ENCODE measurements around the gene CSE1L.
"Not testable (repeated sequence)": the region's sequence is repeated elsewhere in the genome, so short reads cannot be mapped to it uniquely, and the experiment has no call there.

The CSE1L gene

DNA sequence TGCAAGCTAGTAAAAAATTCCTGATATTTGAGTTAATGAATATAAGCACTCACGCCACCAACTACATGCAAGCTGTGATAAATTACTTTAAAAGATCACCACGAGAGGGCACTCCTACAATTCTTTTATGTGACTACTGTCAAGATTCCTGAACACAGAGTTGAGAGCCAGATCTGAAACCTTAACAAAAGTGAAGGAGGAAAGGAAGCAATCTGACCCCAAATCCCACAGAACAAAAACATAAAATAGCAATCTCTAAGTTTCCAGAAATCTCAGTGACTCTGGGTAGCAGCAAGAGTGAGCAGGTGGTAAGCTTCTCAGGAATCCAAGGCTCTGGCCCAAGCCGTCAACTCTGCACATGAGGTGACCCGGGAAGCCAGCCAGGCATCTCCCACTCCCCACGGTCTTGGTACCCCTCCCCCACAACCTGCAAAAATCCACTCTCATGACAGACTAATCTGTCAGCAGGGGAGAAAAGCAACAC is 86.9 kb downstream of the CSE1L start:
- DNase-seq (ENCODE audit: low spot score): peak; percentile 93

DNA sequence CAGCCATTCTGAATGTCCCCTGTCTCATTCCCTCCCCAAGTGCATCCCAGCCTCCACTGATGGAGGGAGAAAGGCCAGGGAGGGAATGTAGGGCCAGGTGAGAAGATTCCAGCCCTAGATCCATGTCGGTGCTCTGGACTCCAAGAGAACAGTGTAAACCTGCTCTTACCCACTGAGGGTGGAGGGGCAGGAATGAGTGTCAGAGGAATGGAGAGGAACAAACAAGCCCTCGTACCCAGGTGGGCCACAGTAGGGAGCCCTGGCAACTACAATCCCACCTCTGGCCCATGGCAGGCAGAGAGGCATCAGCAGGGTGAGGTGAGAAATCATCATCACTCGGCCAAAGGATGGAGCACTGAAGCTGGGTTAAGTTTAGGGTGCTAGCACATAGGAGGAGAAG is 87.5 kb downstream of the CSE1L start:
- DNase-seq (ENCODE audit: low spot score): no peak

DNA sequence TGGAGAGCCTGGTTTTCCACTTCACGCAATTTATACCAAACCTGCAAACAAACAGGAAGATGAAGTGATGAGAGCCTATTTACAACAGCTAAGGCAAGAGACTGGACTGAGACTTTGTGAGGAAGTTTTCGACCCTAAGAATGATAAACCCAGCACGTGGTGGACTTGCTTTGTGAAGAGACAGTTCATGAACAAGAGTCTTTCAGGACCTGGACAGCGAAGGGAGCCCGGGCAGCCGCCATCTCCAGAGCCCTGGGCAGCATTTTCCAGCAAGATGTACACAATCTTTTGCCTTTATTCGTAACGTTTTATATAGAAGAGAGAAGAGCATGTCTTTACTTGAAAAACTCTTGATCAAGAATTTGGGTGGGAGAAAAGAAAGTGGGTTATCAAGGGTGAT is 88.7 kb downstream of the CSE1L start:
- DNase-seq (ENCODE audit: low spot score): not testable (repeated sequence)

DNA sequence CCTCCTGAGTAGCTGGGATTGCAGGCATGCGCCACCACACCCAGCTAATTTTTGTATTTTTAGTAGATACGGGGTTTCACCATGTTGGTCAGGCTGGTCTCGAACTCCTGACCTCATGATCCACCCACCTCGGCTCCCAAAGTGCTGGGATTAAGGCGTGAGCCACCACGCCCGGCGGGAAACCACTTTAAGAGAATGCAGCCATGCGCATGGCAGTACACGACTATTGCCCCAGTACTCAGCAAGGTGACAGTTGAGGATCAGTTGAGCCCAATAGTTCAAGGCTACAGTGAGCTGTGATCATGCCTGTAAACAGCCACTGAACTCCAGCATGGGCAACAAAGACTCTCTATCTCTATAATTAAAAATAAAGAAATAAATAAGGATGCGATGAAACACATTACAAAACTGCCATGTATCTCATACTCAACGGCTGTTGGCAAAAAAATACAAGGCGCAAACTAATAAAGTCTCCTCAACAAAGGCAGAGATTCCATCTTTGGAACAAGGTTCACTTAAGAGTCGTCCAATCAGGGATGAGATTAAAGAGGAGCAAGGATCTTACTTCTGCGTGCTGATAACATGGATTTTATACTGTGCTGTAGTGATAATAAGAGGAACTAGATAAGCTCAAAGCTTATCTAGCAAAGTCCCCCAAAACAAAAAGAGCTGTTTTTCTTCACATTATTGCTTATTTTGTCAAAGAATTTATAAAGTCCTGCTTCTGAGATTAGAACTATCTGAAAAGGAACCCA is 90.9 kb downstream of the CSE1L start:
- DNase-seq (ENCODE audit: low spot score): no peak

DNA sequence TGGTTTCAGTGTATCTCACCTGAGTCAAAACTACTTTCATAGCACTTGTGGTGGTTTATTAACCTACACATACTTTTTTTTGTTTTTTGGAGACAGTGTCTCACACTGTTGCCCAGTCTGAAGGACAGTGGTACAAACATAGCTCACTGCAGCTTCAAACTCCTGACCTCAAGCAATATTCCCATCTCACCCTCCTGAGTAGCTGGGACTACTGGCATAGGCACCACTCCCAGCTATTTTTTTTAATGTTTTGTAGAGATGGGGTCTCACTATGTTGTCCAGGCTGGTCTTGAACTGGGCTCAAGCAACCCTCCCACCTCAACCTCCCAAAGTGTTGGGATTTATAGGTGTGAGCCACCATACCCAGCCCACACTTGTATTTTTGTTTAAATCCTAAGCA is 92.3 kb downstream of the CSE1L start:
- no peak for DNase-seq (ENCODE audit: low spot score)

DNA sequence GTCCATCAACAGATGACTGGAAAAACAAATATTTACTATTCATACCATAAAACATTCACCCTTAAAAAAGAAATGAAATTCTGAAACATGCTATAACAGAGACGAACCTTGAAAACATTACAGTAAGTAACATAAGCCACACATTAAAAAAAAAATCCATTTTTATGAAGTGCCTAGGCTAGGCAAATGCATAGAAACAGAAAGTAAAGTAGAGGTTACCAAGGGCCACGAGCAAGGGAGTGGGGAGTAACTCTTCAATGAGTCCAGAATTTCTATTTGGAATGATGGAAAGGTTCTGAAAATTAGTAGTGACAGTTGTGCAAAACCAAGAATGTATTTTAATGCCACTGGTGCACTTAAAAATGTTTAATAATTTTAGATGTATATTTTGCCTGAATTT is 94.3 kb downstream of the CSE1L start:
- DNase-seq (ENCODE audit: low spot score): no peak

DNA sequence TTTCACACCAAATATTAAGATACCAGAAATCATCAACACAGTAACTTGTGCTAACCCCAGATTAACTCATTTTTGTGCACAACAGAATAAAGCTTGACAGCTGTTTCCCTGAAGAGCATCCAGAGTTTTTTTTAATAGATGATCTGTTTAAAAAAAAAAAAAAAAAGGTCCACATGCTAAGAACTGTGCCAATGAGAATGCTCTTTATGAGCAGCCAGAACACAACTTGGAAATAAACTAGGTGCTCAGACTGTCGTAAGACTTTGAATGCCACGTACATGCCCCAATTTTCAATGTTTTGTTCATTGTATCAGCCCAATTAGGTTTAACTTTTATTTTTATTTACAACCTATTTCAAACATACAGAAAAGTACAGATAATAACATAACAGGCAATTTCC is 94.7 kb downstream of the CSE1L start:
- no peak for DNase-seq (ENCODE audit: low spot score)
